DOHH2 (cell line): ENCODE measurements around the gene SNU13.
"Not testable (repeated sequence)": the region's sequence is repeated elsewhere in the genome, so short reads cannot be mapped to it uniquely, and the experiment has no call there.

ENCODE experiments used
- EZH2phosphoT487 ChIP-seq: fragments of 200-600 bp; sonication (generic); IDR thresholded peaks from 2 replicates; pipeline ENCODE4 v1.6.1; 2017; ENCODE audit warnings: borderline replicate concordance, mild to moderate bottlenecking, antibody characterized with exemption, low read length, moderate library complexity, mixed read lengths
- TF ChIP-seq, protein P1 (sequence below): fragments of 200-600 bp; sonication (generic); IDR thresholded peaks from one replicate; pipeline ENCODE4 v1.5.1; 2014; ENCODE audit warnings: antibody characterized with exemption, mild to moderate bottlenecking, low read depth, low read length; ENCODE audit not compliant: poor library complexity, severe bottlenecking

DNA sequence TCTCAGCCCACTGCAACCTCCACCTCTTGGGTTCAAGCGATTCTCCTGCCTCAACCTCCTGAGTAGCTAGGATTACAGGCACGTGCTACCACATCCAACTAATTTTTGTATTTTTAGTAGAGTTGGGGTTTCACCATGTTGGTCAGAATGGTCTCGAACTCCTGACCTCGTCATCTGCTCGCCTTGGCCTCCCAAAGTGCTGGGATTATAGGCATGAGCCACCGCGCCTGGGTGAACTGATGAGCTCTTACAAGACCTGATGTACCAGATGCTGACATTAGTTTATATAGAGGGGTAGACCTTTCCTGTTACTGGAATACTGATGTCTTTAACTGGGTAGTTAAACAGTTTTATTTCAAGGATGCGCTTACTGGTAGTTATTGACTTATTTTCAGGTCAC lies 54.1 kb downstream of the SNU13 start:
- TF ChIP-seq, protein P1, sequence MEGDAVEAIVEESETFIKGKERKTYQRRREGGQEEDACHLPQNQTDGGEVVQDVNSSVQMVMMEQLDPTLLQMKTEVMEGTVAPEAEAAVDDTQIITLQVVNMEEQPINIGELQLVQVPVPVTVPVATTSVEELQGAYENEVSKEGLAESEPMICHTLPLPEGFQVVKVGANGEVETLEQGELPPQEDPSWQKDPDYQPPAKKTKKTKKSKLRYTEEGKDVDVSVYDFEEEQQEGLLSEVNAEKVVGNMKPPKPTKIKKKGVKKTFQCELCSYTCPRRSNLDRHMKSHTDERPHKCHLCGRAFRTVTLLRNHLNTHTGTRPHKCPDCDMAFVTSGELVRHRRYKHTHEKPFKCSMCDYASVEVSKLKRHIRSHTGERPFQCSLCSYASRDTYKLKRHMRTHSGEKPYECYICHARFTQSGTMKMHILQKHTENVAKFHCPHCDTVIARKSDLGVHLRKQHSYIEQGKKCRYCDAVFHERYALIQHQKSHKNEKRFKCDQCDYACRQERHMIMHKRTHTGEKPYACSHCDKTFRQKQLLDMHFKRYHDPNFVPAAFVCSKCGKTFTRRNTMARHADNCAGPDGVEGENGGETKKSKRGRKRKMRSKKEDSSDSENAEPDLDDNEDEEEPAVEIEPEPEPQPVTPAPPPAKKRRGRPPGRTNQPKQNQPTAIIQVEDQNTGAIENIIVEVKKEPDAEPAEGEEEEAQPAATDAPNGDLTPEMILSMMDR: not testable (repeated sequence)
- TF ChIP-seq EZH2phosphoT487: not testable (repeated sequence)
